SK-N-SH (cell line): ENCODE measurements around the gene TUBGCP6. TPM values are rescaled to one million over a fixed set of nuclear protein-coding genes. Genes with fewer than 3 reads are reported as not detected.

Source experiments
- CTCF ChIA-PET: fragments of 300-600, 350-600 bp; formaldehyde crosslinking; extraction: SDS; loops from one replicate; lab custom pipeline; 2021; lab: Yijun Ruan, JAX
- POLR2A ChIA-PET: fragments of 350-600 bp; sonication (Branson Sonifier 250); formaldehyde crosslinking; extraction: SDS; loops from one replicate; lab custom pipeline; 2020; ENCODE audit warnings: antibody characterized with exemption, inconsistent platforms; lab: Yijun Ruan, JAX
- DNase-seq: peaks from one replicate; pipeline ENCODE4 v3.0.0; 2012
- H2AFZ ChIP-seq: fragments of 200-600 bp; sonication (generic); 2 replicates; pipeline ENCODE4 v1.8.1; 2016; ENCODE audit warnings: antibody characterized with exemption, mild to moderate bottlenecking, low read depth
- H3F3A ChIP-seq: fragments of 200-600 bp; sonication (generic); replicated peaks from 2 replicates; pipeline ENCODE3; 2016; ENCODE audit warnings: antibody characterized with exemption, mild to moderate bottlenecking; ENCODE audit not compliant: insufficient read depth
- H3K27ac ChIP-seq, 2 experiments: fragments of 200-500 bp in 1 of 2; fragments of 200-600 bp in 1 of 2; sonication (Bioruptor generic) in 1 of 2; sonication (generic), shearing (Covaris generic) in 1 of 2; 2 replicates each; pipeline versions ENCODE4 v1.5.1 to v1.6.1; 2014 to 2016; ENCODE audit warnings: low read depth in 2 of 2, inconsistent platforms in 1 of 2, low read length in 1 of 2, mild to moderate bottlenecking in 1 of 2, mixed read lengths in 1 of 2
- H3K27me3 ChIP-seq: fragments of 200-600 bp; sonication (generic), shearing (Covaris generic); 2 replicates; pipeline ENCODE4 v1.6.1; 2016; ENCODE audit warnings: mixed run types; ENCODE audit not compliant: insufficient read depth
- H3K36me3 ChIP-seq, 2 experiments: fragments of 200-500 bp in 1 of 2; fragments of 200-600 bp in 1 of 2; sonication (Bioruptor generic) in 1 of 2; sonication (generic) in 1 of 2; replicated peaks in 1 of 2; 2 replicates each; pipeline versions ENCODE3 to v1.5.1; 2014 to 2016; ENCODE audit warnings: low read length in 1 of 2, mild to moderate bottlenecking in 1 of 2; ENCODE audit not compliant: insufficient read depth in 2 of 2, control insufficient read depth in 1 of 2
- H3K4me1 ChIP-seq, 2 experiments: fragments of 200-500 bp in 1 of 2; fragments of 200-600 bp in 1 of 2; sonication (Bioruptor generic) in 1 of 2; sonication (generic), shearing (Covaris generic) in 1 of 2; 2 replicates each; pipeline versions ENCODE4 v1.5.1 to v1.6.1; 2014 to 2016; ENCODE audit warnings: low read depth in 1 of 2, low read length in 1 of 2, mixed run types in 1 of 2; ENCODE audit not compliant: insufficient read depth in 2 of 2, control insufficient read depth in 1 of 2
- H3K4me2 ChIP-seq: fragments of 200-600 bp; sonication (generic), shearing (Covaris generic); 2 replicates; pipeline ENCODE4 v1.6.1; 2017; ENCODE audit warnings: mixed run types
- H3K4me3 ChIP-seq, 2 experiments: fragments of 200-500 bp in 1 of 2; fragments of 200-600 bp in 1 of 2; sonication (Bioruptor generic) in 1 of 2; sonication (generic), shearing (Covaris generic) in 1 of 2; 2 replicates each; pipeline versions ENCODE4 v1.5.1 to v1.8.1; 2014 to 2016; ENCODE audit warnings: low read depth in 2 of 2, inconsistent platforms in 1 of 2, low read length in 1 of 2, mild to moderate bottlenecking in 1 of 2, mixed read lengths in 1 of 2, moderate library complexity in 1 of 2
- H3K79me2 ChIP-seq: fragments of 200-600 bp; sonication (generic); 2 replicates; pipeline ENCODE4 v1.8.1; 2017; ENCODE audit warnings: mild to moderate bottlenecking; ENCODE audit not compliant: insufficient read depth
- H3K9ac ChIP-seq: fragments of 200-600 bp; sonication (generic); 2 replicates; pipeline ENCODE4 v1.6.1; 2017; ENCODE audit warnings: mixed run types
- H3K9me2 ChIP-seq: fragments of 200-600 bp; sonication (generic); 2 replicates; pipeline ENCODE4 v1.6.1; 2017; ENCODE audit warnings: mixed run types
- H3K9me3 ChIP-seq: fragments of 200-600 bp; sonication (generic); 2 replicates; pipeline ENCODE4 v1.6.1; 2017; ENCODE audit warnings: mixed run types, mild to moderate bottlenecking, moderate library complexity
- H4K20me1 ChIP-seq: fragments of 200-600 bp; sonication (generic); 2 replicates; pipeline ENCODE4 v1.6.1; 2017; ENCODE audit warnings: mild to moderate bottlenecking, mixed run types; ENCODE audit not compliant: insufficient read depth
- CHD2 ChIP-seq: fragments of 150-350 bp; IDR thresholded peaks from 2 replicates; pipeline ENCODE4 v1.6.1; 2018; ENCODE audit warnings: low read length; ENCODE audit not compliant: partially characterized antibody
- ELF1 ChIP-seq: IDR thresholded peaks from 2 replicates; pipeline ENCODE4 v1.4.0; 2012
- EZH2phosphoT487 ChIP-seq: fragments of 200-600 bp; sonication (generic); IDR thresholded peaks from 2 replicates; pipeline ENCODE4 v1.6.1; 2017; ENCODE audit warnings: low read depth, mixed run types, mild to moderate bottlenecking, antibody characterized with exemption, moderate library complexity, borderline replicate concordance
- FOXJ3 ChIP-seq: sonication (generic); formaldehyde crosslinking; IDR thresholded peaks from 2 replicates; pipeline ENCODE4 v1.5.1; 2020; ENCODE audit warnings: mild to moderate bottlenecking, missing genetic modification reagents
- FOXM1 ChIP-seq: IDR thresholded peaks from 2 replicates; pipeline ENCODE4 v1.4.0; 2012; ENCODE audit warnings: low read depth, mild to moderate bottlenecking
- GABPA ChIP-seq: IDR thresholded peaks from 2 replicates; pipeline ENCODE4 v1.4.0; 2012; ENCODE audit warnings: low read depth, mild to moderate bottlenecking
- GATA2 ChIP-seq: sonication (generic); formaldehyde crosslinking; IDR thresholded peaks from 2 replicates; pipeline ENCODE4 v1.5.0; 2020; ENCODE audit warnings: mild to moderate bottlenecking, missing genetic modification reagents
- MEF2A ChIP-seq: IDR thresholded peaks from 2 replicates; pipeline ENCODE4 v1.4.0; 2012; ENCODE audit warnings: low read depth, borderline replicate concordance
- MXI1 ChIP-seq: IDR thresholded peaks from 2 replicates; pipeline ENCODE4 v1.6.1; 2012; ENCODE audit warnings: mild to moderate bottlenecking, low read depth, low read length, improper control_type of control experiment
- NRF1 ChIP-seq: IDR thresholded peaks from 2 replicates; pipeline ENCODE4 v1.6.1; 2012; ENCODE audit warnings: low read depth, mild to moderate bottlenecking, low read length
- POLR2AphosphoS5 ChIP-seq: IDR thresholded peaks from 2 replicates; pipeline ENCODE4 v1.6.1; 2012; ENCODE audit warnings: low read depth, low read length
- SIN3A ChIP-seq: IDR thresholded peaks from 2 replicates; pipeline ENCODE4 v1.6.1; 2012; ENCODE audit warnings: low read depth, mild to moderate bottlenecking, low read length, moderate library complexity, borderline replicate concordance
- SMC3 ChIP-seq: IDR thresholded peaks from 2 replicates; pipeline ENCODE4 v1.6.1; 2012; ENCODE audit warnings: low read depth, low read length, improper control_type of control experiment
- WGBS: methylation state at CpG from one replicate; pipeline ENCODE4 v1.1.6; 2017; ENCODE audit warnings: low lambda C conversion rate; 5-methylcytosine and 5-hydroxymethylcytosine counted together
- polyA plus RNA-seq, 3 experiments: library from polyadenylated mRNA; depleted of rRNA; stranded (reverse); fragments of >200 nt; gene quantifications; 2 replicates each; pipeline ENCODE4 v1.2.3, GENCODE V29; 2012
- TF ChIP-seq, protein P1 (sequence below): fragments of 150-350 bp; IDR thresholded peaks from 2 replicates; pipeline ENCODE4 v1.6.1; 2017; ENCODE audit warnings: antibody characterized with exemption, low read length, low read depth, borderline replicate concordance
- TF ChIP-seq, protein P2 (sequence below): fragments of 200-600 bp; sonication (generic); IDR thresholded peaks from 2 replicates; pipeline ENCODE4 v1.6.1; 2017; ENCODE audit warnings: antibody characterized with exemption, mild to moderate bottlenecking, moderate library complexity
- TF ChIP-seq, protein P3 (sequence below): IDR thresholded peaks from 2 replicates; pipeline ENCODE4 v1.6.1; 2012; ENCODE audit warnings: mild to moderate bottlenecking, low read depth, low read length, moderate library complexity
- TF ChIP-seq, protein P4 (sequence below): IDR thresholded peaks from 2 replicates; pipeline ENCODE4 v1.4.0; 2012; ENCODE audit warnings: low read depth, borderline replicate concordance

TUBGCP6 gene
- polyA plus RNA-seq, 1 of the 3 experiments (the other 2 are of a cell fraction): 40.4 TPM

DNA sequence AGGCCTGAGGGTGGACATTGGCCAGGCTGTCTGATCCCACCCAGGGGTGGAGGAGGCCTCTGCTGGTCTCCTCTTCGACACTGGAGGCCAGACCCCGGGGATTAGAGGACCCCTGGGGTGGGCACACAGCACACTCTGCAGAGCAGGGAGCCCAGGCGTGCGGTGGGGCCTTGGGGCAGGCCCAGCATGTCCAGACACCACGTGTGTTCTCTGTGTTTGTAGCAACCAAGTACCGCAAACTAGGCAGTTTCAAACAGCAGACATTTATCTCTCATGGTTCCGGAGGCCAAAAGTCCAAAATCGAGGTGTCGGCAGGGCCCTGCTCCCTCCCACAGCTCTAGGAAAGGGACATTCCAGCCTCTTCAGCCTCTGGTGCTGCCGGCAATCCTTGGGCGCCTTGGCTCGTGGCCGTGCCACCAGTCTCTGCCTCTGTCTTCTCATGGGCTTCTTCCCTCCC, 72.8 kb downstream of the TUBGCP6 start:
- H3K27ac ChIP-seq: no peak overlapping the region
- H3K36me3 ChIP-seq: no peaks in the 10 kb centered on the region
- H4K20me1 ChIP-seq: no peaks in the 10 kb centered on the region
- H3K4me3 ChIP-seq: no peak overlapping the region
- no peak overlapping the region for H3K4me2 ChIP-seq
- 94% methylated on average over 9 of the region's 13 CpGs for WGBS
- TF ChIP-seq CHD2 (no peak), FOXJ3 (CRISPR knock-in tag) (no peak), SMC3 (no peak)
- TF ChIP-seq, protein P1, sequence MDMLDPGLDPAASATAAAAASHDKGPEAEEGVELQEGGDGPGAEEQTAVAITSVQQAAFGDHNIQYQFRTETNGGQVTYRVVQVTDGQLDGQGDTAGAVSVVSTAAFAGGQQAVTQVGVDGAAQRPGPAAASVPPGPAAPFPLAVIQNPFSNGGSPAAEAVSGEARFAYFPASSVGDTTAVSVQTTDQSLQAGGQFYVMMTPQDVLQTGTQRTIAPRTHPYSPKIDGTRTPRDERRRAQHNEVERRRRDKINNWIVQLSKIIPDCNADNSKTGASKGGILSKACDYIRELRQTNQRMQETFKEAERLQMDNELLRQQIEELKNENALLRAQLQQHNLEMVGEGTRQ: no peak
- TF ChIP-seq, all 33 proteins: peak for 0
- Histone ChIP-seq H2AFZ (no peak overlapping the region), H3K9ac (no peak overlapping the region), H3K4me1 (peaks cover 0 to 3% of the 10 kb centered on the region in 2 experiments; a peak in 1 of 4 replicates), H3K27me3 (no peaks in the 10 kb centered on the region), H3K9me3 (no peaks in the 10 kb centered on the region), H3F3A (no peaks in the 10 kb centered on the region), H3K79me2 (no peaks in the 10 kb centered on the region), H3K9me2 (no peaks in the 10 kb centered on the region)
- ChIA-PET CTCF (interaction anchor here (1.8 kb wide), 1 partner anchor 23 kb away, joined by 14 read pairs; no protein-coding TSS in a partner anchor), POLR2A (no interaction called here)
- DNase-seq: no peak

DNA sequence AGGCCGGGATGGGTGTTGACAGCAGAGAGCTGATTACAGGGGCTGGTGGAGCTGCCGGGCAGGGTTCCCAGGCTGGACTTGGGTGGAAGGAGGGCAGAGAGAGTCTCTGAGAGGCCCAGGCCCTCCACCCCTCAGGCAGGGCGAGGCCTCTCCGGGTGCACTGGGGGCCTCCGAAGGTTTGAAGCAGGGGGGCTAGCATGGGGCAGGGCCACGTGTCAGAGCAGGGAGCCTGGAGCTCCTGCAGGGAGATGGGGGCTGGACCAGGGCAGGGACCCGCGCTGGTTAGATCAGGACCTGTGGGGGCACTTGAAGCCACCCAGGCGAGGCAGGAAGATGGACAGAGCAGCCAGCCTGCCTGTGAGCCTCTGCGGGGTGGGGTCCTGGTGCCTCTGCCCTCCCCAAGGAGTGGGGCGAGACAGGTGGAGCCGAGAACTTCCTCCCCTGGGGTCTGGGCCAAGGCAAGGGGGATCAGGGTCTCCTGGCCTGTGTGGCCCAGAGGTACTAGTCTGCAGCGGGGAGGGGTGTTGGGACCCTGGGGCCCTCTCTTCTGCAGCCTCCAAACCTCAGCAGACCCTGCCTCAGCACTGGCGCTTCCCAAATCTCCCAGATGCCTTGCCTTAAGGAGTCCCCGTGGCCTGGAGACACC, 73.4 kb downstream of the TUBGCP6 start:
- no peaks in the 10 kb centered on the region for H3K36me3 ChIP-seq
- H3F3A ChIP-seq: no peaks in the 10 kb centered on the region
- no peak overlapping the region for H2AFZ ChIP-seq
- no peaks in the 10 kb centered on the region for H4K20me1 ChIP-seq
- DNase-seq: no peak
- no peak overlapping the region for H3K27ac ChIP-seq
- POLR2A ChIA-PET: no interaction called here
- no peaks in the 10 kb centered on the region for H3K9me2 ChIP-seq
- no peaks in the 10 kb centered on the region for H3K9me3 ChIP-seq
- H3K79me2 ChIP-seq: no peaks in the 10 kb centered on the region
- peaks cover 0 to 3% of the 10 kb centered on the region in 2 experiments; a peak in 1 of 4 replicates for H3K4me1 ChIP-seq
- H3K4me3 ChIP-seq: peak overlapping the region; percentile 50 to 63; a peak in 2 of 4 replicates
- peak overlapping the region; percentile 78 for H3K4me2 ChIP-seq
- 84% methylated on average over 11 of the region's 15 CpGs for WGBS
- no peak overlapping the region for H3K9ac ChIP-seq
- CTCF ChIA-PET: interaction anchor here (0.9 to 1.8 kb wide), 5 partner anchors 10 to 170 kb away, joined by 3 to 14 read pairs (median 4); no protein-coding TSS in a partner anchor
- H3K27me3 ChIP-seq: no peaks in the 10 kb centered on the region
- TF ChIP-seq, protein P2, sequence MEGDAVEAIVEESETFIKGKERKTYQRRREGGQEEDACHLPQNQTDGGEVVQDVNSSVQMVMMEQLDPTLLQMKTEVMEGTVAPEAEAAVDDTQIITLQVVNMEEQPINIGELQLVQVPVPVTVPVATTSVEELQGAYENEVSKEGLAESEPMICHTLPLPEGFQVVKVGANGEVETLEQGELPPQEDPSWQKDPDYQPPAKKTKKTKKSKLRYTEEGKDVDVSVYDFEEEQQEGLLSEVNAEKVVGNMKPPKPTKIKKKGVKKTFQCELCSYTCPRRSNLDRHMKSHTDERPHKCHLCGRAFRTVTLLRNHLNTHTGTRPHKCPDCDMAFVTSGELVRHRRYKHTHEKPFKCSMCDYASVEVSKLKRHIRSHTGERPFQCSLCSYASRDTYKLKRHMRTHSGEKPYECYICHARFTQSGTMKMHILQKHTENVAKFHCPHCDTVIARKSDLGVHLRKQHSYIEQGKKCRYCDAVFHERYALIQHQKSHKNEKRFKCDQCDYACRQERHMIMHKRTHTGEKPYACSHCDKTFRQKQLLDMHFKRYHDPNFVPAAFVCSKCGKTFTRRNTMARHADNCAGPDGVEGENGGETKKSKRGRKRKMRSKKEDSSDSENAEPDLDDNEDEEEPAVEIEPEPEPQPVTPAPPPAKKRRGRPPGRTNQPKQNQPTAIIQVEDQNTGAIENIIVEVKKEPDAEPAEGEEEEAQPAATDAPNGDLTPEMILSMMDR: no peak
- TF ChIP-seq NRF1 (no peak), FOXM1 (no peak), SIN3A (no peak), FOXJ3 (CRISPR knock-in tag) (no peak), GATA2 (CRISPR knock-in tag) (no peak), ELF1 (no peak), EZH2phosphoT487 (no peak), POLR2AphosphoS5 (no peak), MEF2A (no peak), MXI1 (no peak), GABPA (no peak)
- TF ChIP-seq, protein P1: no peak
- TF ChIP-seq, protein P3, sequence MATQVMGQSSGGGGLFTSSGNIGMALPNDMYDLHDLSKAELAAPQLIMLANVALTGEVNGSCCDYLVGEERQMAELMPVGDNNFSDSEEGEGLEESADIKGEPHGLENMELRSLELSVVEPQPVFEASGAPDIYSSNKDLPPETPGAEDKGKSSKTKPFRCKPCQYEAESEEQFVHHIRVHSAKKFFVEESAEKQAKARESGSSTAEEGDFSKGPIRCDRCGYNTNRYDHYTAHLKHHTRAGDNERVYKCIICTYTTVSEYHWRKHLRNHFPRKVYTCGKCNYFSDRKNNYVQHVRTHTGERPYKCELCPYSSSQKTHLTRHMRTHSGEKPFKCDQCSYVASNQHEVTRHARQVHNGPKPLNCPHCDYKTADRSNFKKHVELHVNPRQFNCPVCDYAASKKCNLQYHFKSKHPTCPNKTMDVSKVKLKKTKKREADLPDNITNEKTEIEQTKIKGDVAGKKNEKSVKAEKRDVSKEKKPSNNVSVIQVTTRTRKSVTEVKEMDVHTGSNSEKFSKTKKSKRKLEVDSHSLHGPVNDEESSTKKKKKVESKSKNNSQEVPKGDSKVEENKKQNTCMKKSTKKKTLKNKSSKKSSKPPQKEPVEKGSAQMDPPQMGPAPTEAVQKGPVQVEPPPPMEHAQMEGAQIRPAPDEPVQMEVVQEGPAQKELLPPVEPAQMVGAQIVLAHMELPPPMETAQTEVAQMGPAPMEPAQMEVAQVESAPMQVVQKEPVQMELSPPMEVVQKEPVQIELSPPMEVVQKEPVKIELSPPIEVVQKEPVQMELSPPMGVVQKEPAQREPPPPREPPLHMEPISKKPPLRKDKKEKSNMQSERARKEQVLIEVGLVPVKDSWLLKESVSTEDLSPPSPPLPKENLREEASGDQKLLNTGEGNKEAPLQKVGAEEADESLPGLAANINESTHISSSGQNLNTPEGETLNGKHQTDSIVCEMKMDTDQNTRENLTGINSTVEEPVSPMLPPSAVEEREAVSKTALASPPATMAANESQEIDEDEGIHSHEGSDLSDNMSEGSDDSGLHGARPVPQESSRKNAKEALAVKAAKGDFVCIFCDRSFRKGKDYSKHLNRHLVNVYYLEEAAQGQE: no peak
- TF ChIP-seq, protein P4, sequence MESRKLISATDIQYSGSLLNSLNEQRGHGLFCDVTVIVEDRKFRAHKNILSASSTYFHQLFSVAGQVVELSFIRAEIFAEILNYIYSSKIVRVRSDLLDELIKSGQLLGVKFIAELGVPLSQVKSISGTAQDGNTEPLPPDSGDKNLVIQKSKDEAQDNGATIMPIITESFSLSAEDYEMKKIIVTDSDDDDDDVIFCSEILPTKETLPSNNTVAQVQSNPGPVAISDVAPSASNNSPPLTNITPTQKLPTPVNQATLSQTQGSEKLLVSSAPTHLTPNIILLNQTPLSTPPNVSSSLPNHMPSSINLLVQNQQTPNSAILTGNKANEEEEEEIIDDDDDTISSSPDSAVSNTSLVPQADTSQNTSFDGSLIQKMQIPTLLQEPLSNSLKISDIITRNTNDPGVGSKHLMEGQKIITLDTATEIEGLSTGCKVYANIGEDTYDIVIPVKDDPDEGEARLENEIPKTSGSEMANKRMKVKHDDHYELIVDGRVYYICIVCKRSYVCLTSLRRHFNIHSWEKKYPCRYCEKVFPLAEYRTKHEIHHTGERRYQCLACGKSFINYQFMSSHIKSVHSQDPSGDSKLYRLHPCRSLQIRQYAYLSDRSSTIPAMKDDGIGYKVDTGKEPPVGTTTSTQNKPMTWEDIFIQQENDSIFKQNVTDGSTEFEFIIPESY: no peak
